NCI-H1417 (cell line): ENCODE measurements around the gene FUT9.

Source experiments
- DNase-seq, 3 experiments: peaks; one replicate each; lab custom pipeline; 2025; lab: John Stamatoyannopoulos, UW

Gene FUT9

GRCh38 chr6:96073555-96073954 lies 57.8 kb downstream of the FUT9 start:
- no peak for DNase-seq

- DNase-seq = no peak
Measured at GRCh38 chr6:96074006-96074405, 58.2 kb downstream of the FUT9 start.

GRCh38 chr6:96075826-96076225 lies 60.1 kb downstream of the FUT9 start:
- peak in 2 of 3 experiments; percentile 2 to 66 for DNase-seq

DNA sequence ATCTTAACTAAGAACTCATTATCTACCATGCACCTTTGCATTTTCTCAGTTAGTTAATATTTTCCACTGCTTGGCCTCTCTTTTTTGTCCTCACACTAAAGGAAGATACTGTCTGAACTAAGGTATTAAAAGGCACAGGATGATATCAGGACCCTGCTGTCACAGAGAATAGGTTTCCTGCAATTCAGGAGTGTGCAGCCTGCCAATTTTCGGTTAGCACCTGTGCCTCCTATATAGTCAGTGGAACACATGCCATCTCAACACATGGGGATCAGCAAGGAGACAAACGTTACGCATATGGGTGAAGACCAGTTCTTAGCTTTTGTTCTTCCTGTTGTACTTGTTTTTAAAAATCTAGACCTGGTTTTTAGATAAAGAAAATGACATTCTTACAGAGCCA lies 71.0 kb downstream of the FUT9 start:
- no peak for DNase-seq

- DNase-seq = peak in 2 of 3 experiments; percentile 12 to 32
Measured at GRCh38 chr6:96089173-96089572, 73.4 kb downstream of the FUT9 start.

DNA sequence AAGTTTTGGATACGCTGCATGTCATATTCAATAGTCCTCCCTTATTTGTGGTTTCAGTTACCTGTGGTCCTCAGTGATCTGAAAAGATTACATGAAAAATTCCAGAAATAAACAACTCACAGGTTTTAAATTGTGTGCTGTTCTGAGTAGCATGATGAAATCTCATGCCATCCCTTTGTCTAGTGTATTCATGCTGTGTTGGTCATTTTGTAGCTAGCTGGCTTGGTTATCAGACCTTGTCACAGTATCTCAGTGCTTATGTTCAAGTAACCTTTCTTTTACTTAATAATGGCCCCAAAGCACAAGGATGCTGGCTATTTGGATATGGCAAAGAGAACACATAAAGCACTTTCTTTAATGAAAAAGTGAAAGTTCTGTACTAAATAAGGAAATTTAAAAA lies 78.3 kb downstream of the FUT9 start:
- DNase-seq = no peak

DNA sequence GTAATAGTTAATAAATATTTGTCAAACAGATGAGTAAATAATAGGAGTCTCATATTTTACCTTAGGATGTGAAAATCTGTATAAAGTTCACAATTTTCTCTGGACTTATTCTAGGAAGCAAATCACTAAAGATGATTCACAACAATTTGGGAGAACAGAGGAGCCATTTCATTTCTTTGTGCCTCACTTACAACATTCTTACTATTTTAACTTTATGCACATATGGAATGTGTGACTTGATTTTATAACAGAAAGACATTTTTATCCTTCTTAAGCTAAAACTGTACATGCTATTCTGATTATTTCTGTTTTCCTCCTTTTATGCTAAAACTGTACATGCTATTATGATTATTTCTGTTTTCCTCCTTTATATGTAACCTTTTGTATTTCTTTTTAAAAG lies 83.3 kb downstream of the FUT9 start:
- no peak for DNase-seq

- no peak for DNase-seq
Measured at GRCh38 chr6:96101564-96101963, 85.8 kb downstream of the FUT9 start.

- DNase-seq = no peak
Measured at GRCh38 chr6:96104910-96105309, 89.1 kb downstream of the FUT9 start.

DNA sequence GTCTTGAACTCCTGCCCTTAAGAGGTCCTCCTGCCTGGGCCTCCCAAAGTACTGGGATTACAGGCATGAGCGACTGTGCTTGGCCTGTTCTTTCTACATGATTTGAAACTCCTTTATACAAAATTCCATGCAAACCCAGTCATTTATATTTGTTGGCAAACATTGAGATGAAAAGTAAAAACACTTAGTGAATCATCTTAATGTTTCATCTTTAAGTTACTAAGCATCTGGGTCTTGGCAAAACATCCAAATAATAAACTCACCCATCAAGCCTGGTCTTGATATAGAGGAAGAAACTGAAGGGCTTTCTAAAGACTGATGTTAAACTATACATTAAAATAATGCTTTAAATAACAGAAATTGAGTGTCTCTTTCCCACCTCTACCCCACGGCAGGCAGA lies 95.1 kb downstream of the FUT9 start:
- no peak for DNase-seq

GRCh38 chr6:96116674-96117073 lies 100.9 kb downstream of the FUT9 start:
- no peak for DNase-seq

GRCh38 chr6:96124778-96125177 lies 109.0 kb downstream of the FUT9 start:
- no peak for DNase-seq

DNA sequence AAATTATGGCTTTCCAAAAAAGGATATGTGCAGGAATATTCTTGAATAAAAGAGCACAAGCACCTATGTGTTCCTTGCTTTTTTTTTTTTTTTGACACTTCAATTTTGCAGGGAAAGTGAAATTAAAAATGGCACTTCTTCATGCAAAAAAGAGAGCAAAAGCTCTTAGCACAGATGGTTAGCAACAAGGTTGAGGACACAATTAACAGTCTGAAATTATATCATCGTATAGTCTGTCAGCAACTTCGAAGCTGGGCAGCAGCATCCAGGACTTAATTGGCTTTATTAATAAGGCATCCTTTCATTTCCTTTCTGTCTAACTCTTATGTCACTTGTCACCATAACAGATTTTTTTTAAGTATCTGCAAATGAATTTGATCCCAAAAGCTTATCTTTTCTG lies 122.6 kb downstream of the FUT9 start:
- DNase-seq = no peak

DNA sequence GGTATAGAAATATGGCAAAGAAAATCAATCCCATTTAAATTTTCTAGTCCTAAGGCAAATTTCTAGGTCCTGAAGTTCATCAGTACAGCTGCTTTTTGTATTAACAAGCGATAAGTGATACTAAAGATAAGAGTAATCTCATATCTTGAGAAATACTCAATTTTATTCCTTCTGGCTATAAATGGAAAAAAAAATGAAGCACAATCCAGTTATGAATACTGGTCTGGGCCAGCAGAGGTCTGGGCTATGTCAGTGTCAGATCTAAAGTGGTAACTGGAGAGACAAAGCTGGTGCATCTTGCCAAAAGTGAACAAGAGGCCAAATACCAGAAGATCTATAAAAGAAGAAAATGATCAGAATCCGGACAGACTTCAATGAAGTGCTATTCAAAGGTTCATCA lies 126.4 kb downstream of the FUT9 start:
- no peak for DNase-seq

- DNase-seq = no peak
Measured at GRCh38 chr6:96150431-96150830, 134.7 kb downstream of the FUT9 start.

- no peak for DNase-seq
Measured at GRCh38 chr6:96151707-96152106, 135.9 kb downstream of the FUT9 start.

- no peak for DNase-seq
Measured at GRCh38 chr6:96152114-96152708, 136.4 kb downstream of the FUT9 start.

GRCh38 chr6:96153775-96154174 lies 138.0 kb downstream of the FUT9 start:
- DNase-seq = peak in 1 of 3 experiments; percentile 3

DNA sequence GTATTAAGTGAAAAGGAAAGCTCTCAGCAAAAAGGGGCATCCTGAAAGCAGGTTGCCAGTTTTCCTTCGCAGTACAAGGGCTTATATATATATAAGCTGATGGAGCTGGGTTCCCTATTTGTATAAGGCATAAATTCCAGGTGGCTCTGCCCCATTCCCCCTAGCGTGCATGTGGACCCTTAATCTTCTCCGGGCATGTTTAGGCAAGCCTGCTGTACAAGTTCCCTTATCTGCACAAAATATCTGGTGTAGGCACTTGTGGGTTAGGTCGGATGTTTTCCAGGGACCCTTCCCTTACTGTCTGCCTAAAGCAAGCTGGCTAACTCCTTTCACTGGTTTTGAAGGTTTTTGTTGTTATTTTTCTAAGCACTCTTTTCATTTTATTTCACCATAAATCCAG lies 140.7 kb downstream of the FUT9 start:
- DNase-seq = peak in 1 of 3 experiments; percentile 26

- DNase-seq = peak in 1 of 3 experiments; percentile 5
Measured at GRCh38 chr6:96157018-96157565, 141.3 kb downstream of the FUT9 start.

- no peak for DNase-seq
Measured at GRCh38 chr6:96162711-96163120, 146.9 kb downstream of the FUT9 start.

DNA sequence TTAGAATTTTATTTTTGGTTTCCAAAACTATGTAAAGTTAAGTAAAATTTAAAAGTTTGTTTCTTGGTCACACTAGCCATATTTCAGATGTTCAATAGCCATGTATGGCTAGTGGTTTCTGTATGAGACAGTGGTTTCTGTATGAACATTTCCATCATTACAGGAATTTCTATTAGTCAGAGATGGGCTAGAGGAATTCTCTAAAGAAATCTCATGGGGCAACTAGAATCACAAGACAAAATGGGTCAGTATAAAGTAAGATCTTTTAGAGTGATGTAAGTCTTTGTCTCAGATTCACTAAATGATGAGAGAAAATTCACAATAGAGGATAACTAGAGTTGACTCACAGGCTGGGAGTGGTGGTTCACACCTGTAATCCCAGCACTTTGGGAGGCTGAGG lies 149.0 kb downstream of the FUT9 start:
- no peak for DNase-seq

GRCh38 chr6:96171112-96171511 lies 155.3 kb downstream of the FUT9 start:
- DNase-seq = no peak

GRCh38 chr6:96184798-96185197 lies 169.0 kb downstream of the FUT9 start:
- no peak for DNase-seq
